CD4-positive, alpha-beta memory T cell (primary cell): ENCODE measurements around the gene CSNK1G2. TPM values are rescaled to one million over a fixed set of nuclear protein-coding genes. Genes with fewer than 3 reads are reported as not detected.

Experiments used
- CTCF ChIA-PET: fragments of 350-600 bp; sonication (Branson Sonifier 250); formaldehyde crosslinking; loops from one replicate; lab custom pipeline; 2021; ENCODE audit warnings: inconsistent platforms; ENCODE audit not compliant: partially characterized antibody; lab: Charles Lee
- POLR2A ChIA-PET: fragments of 350-600 bp; sonication (Branson Sonifier 250); formaldehyde crosslinking; loops from one replicate; lab custom pipeline; 2021; ENCODE audit not compliant: partially characterized antibody; lab: Charles Lee
- DNase-seq, 5 donors: peaks; one replicate each; pipeline versions ENCODE4 v3.0.0 to v3.0.0-alpha.2; 2020 to 2022; ENCODE audit warnings: mixed read lengths in 1 of 5
- H3K27ac ChIP-seq: one replicate; pipeline ENCODE4 v1.7.0; 2013; ENCODE audit warnings: low read depth, low read length
- H3K27me3 ChIP-seq: 2 replicates; pipeline ENCODE4 v1.7.0; 2013; ENCODE audit warnings: mild to moderate bottlenecking, low read length, moderate library complexity; ENCODE audit not compliant: insufficient read depth
- H3K36me3 ChIP-seq: 2 replicates; pipeline ENCODE4 v1.7.0; 2013; ENCODE audit warnings: mild to moderate bottlenecking, low read length, moderate library complexity; ENCODE audit not compliant: insufficient read depth
- H3K4me1 ChIP-seq: 2 replicates; pipeline ENCODE4 v1.7.0; 2013; ENCODE audit warnings: mild to moderate bottlenecking, low read length, moderate library complexity; ENCODE audit not compliant: insufficient read depth
- H3K4me3 ChIP-seq, 2 donors: one replicate each; pipeline ENCODE4 v1.7.0; 2013; ENCODE audit warnings: low read length in 2 of 2, mild to moderate bottlenecking in 1 of 2
- H3K9me3 ChIP-seq, 2 donors: one replicate each; pipeline ENCODE4 v1.7.0; 2013; ENCODE audit warnings: low read length in 2 of 2, control low read depth in 1 of 2; ENCODE audit not compliant: control insufficient read depth in 1 of 2
- H3K27ac Mint-ChIP-seq, 7 donors: one replicate each; pipeline ENCODE4 v1.8.0; 2020 to 2021; ENCODE audit warnings: mixed read lengths in 7 of 7, mild to moderate bottlenecking in 6 of 7, inconsistent platforms in 3 of 7, moderate library complexity in 3 of 7
- H3K27me3 Mint-ChIP-seq, 2 donors: one replicate each; pipeline ENCODE4 v1.8.0; 2020 to 2021; ENCODE audit warnings: mixed read lengths in 2 of 2
- H3K36me3 Mint-ChIP-seq, 2 donors: one replicate each; pipeline ENCODE4 v1.8.0; 2020 to 2021; ENCODE audit warnings: mixed read lengths in 2 of 2, inconsistent platforms in 1 of 2, mild to moderate bottlenecking in 1 of 2
- H3K4me1 Mint-ChIP-seq, 4 donors: one replicate each; pipeline ENCODE4 v1.8.0; 2020 to 2021; ENCODE audit warnings: mixed read lengths in 4 of 4, mild to moderate bottlenecking in 1 of 4
- H3K4me3 Mint-ChIP-seq, 8 donors: one replicate each; pipeline ENCODE4 v1.8.0; 2020 to 2021; ENCODE audit warnings: mixed read lengths in 8 of 8, mild to moderate bottlenecking in 7 of 8, moderate library complexity in 6 of 8, inconsistent platforms in 3 of 8
- H3K9me3 Mint-ChIP-seq, 8 donors: one replicate each; pipeline ENCODE4 v1.8.0; 2020 to 2021; ENCODE audit warnings: mixed read lengths in 8 of 8, mild to moderate bottlenecking in 5 of 8, inconsistent platforms in 3 of 8, moderate library complexity in 1 of 8
- intact Hi-C: fragments of 100-400 bp; cut with micrococcal nuclease; formaldehyde crosslinking; loops from one replicate; pipeline ENCODE4 v1.15.1; 2023
- polyA plus RNA-seq, 2 donors: library from polyadenylated mRNA; unstranded; fragments of 300-500 nt; fragmentation: Illumina TruSeq; gene quantifications; one replicate each; pipeline ENCODE4 v1.2.3, GENCODE V29; 2021
- total RNA-seq, 2 experiments: library from RNA; stranded (reverse); gene quantifications; one replicate each; pipeline ENCODE4 v1.2.3, GENCODE V29; 2021

The CSNK1G2 gene
- total and polyA plus RNA-seq, 4 experiments from 2014 or later = 11.3 to 144 (median 99.5) TPM

DNA sequence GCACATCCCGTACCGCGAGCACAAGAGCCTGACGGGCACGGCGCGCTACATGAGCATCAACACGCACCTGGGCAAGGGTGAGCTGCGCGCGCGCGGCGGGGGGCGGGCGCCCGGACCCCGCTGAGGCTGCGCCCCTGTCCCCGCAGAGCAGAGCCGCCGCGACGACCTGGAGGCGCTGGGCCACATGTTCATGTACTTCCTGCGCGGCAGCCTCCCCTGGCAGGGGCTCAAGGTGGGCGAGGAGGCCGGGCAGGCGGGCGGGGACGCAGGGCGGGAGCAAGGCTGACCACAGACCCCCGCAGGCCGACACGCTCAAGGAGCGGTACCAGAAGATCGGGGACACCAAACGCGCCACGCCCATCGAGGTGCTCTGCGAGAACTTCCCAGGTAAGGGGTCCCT is 38.0 kb downstream of the CSNK1G2 start:
- DNase-seq = peak in 1 of 5 donors; percentile 25
- ChIA-PET POLR2A (no interaction called here), CTCF (no interaction called here)
- Histone ChIP-seq H3K4me3 (no peak overlapping the region), H3K9me3 (no peaks in the 10 kb centered on the region), H3K27me3 (no peaks in the 10 kb centered on the region), H3K36me3 (peaks cover 55% of the 10 kb centered on the region), H3K27ac (no peak overlapping the region), H3K4me1 (no peaks in the 10 kb centered on the region)
- H3K27ac Mint-ChIP-seq = no peak overlapping the region
- H3K9me3 Mint-ChIP-seq = peaks cover 0 to 1% (median 0%) of the 10 kb centered on the region in 8 donors
- intact Hi-C loops = no loop called here
- H3K4me3 Mint-ChIP-seq = no peak overlapping the region
- peaks cover 15 to 27% of the 10 kb centered on the region in 2 donors for H3K36me3 Mint-ChIP-seq
- H3K27me3 Mint-ChIP-seq = no peaks in the 10 kb centered on the region
- H3K4me1 Mint-ChIP-seq = peaks cover 0 to 9% (median 1%) of the 10 kb centered on the region in 4 donors

DNA sequence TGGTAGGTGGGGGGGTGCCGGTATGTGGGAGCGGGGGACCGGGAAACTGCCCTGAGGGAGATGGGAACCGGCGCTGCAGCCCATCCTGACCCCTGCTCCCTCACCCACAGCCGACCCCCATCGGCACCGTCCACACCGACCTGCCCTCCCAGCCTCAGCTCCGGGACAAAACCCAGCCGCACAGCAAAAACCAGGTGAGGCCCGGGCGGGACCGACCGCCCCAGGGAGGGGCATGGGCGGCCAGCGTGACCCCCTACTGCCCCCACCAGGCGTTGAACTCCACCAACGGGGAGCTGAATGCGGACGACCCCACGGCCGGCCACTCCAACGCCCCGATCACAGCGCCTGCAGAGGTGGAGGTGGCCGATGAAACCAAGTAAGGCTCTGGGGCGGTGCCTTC is 38.7 kb downstream of the CSNK1G2 start:
- DNase-seq = peak in 1 of 5 donors; percentile 34
- ChIA-PET POLR2A (no interaction called here), CTCF (no interaction called here)
- Mint-ChIP-seq H3K27ac (no peak overlapping the region), H3K4me1 (peaks cover 0 to 4% (median under 1%) of the 10 kb centered on the region in 4 donors), H3K9me3 (peaks cover 0 to 1% (median 0%) of the 10 kb centered on the region in 8 donors), H3K27me3 (no peaks in the 10 kb centered on the region), H3K4me3 (no peak overlapping the region), H3K36me3 (peaks cover 15 to 27% of the 10 kb centered on the region in 2 donors)
- no peak overlapping the region for H3K27ac ChIP-seq
- intact Hi-C loops = no loop called here
- H3K4me1 ChIP-seq = no peaks in the 10 kb centered on the region
- H3K4me3 ChIP-seq = no peak overlapping the region
- no peaks in the 10 kb centered on the region for H3K27me3 ChIP-seq
- H3K36me3 ChIP-seq = peaks cover 49% of the 10 kb centered on the region
- H3K9me3 ChIP-seq = no peaks in the 10 kb centered on the region

DNA sequence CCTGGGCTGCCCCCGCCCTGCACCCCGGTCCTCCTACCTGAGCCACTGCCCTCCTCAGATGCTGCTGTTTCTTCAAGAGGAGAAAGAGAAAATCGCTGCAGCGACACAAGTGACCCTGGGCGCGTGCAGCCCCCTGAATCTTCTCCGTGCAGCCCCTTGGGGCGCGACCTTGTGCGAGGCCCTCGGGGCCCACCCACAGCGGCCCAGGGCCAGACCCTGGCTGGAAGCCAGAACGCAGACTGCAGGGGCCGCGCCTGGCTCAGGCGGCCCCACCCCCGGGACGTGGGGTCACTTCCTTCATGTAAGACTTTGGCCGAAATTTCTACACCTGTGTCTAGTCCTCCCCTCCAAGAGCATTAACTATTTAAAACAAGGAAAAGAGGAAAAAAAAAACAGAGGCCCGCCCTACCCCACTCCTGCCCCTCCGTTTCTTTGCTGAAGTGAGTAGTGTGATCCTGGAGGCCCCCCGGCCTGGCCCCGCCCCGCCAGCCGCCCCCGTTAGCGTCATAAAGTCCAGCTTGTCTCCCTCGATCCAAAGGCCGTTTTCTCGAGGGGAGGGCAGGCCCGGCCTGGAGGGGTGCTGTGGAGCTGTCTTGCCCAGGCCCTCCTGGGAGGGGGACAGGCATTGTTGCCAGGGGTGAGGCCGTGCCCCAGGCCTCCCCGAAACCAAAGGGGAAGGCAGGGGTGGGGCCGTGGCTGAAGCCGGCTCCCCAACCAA is 39.3 kb downstream of the CSNK1G2 start:
- no peaks in the 10 kb centered on the region for H3K27me3 Mint-ChIP-seq
- H3K9me3 Mint-ChIP-seq = peaks cover 0 to under 1% (median 0%) of the 10 kb centered on the region in 8 donors
- H3K27ac Mint-ChIP-seq = no peak overlapping the region
- peaks cover 12 to 29% of the 10 kb centered on the region in 2 donors for H3K36me3 Mint-ChIP-seq
- intact Hi-C loops = no loop called here
- no peaks in the 10 kb centered on the region for H3K9me3 ChIP-seq
- peaks cover 0 to 2% (median under 1%) of the 10 kb centered on the region in 4 donors for H3K4me1 Mint-ChIP-seq
- H3K27me3 ChIP-seq = no peaks in the 10 kb centered on the region
- H3K36me3 ChIP-seq = peaks cover 45% of the 10 kb centered on the region
- POLR2A ChIA-PET = no interaction called here
- CTCF ChIA-PET = no interaction called here
- no peaks in the 10 kb centered on the region for H3K4me1 ChIP-seq
- no peak overlapping the region for H3K4me3 Mint-ChIP-seq
- H3K27ac ChIP-seq = no peak overlapping the region
- H3K4me3 ChIP-seq = no peak overlapping the region
- DNase-seq = peak in 1 of 5 donors; percentile 30

DNA sequence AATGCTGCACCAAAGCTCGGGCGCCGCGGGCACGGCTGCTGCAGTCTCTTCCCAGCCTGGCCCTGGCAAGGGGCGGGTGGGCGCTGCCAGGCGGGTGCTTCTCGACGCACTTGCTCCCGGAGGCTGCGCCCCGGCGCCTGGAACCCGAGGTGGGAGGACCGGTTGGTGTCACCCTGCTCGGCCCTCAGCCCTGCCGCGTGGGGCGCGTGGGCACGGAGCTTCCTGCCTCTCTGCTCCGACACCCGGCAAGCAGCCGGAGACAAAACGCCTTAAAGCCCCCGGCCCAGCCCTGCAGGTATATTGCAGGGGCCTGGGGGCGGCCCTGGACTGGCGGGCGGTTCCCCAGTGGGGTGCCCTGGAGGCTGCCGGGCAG is 39.8 kb downstream of the CSNK1G2 start:
- intact Hi-C loops = no loop called here
- Histone ChIP-seq H3K9me3 (no peaks in the 10 kb centered on the region), H3K4me1 (no peaks in the 10 kb centered on the region), H3K36me3 (peaks cover 40% of the 10 kb centered on the region), H3K27ac (no peak overlapping the region), H3K4me3 (no peak overlapping the region), H3K27me3 (no peaks in the 10 kb centered on the region)
- ChIA-PET POLR2A (interaction anchor here (0.9 kb wide), 1 partner anchor 81 kb away, joined by 3 read pairs; no protein-coding TSS in a partner anchor), CTCF (no interaction called here)
- Mint-ChIP-seq H3K4me1 (peaks cover 0 to 2% (median 0%) of the 10 kb centered on the region in 4 donors), H3K27me3 (no peaks in the 10 kb centered on the region), H3K9me3 (no peaks in the 10 kb centered on the region), H3K36me3 (peaks cover 12 to 30% of the 10 kb centered on the region in 2 donors), H3K4me3 (no peak overlapping the region), H3K27ac (no peak overlapping the region)
- peak in 1 of 5 donors; percentile 31 for DNase-seq

DNA sequence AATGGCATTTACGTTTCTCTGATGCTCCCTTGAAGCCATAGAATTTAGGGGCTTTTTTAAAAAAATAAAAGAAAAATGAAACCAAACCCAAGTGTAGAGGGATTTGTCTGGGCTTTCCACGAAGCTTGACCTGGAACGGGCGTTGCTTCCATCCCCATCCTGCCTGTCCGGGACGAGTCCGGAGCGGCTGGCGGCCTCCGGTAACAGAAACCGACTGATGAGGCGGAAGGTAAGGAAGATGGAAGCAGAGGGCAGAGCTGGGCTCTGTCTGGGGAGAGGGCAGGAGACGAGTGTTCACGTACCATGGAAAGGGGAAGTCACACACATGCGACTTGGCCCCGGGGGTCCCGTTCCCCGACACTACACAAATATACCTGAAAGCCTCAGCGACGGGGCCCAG is 40.3 kb downstream of the CSNK1G2 start:
- POLR2A ChIA-PET = interaction anchor here (0.9 kb wide), 1 partner anchor 80 kb away, joined by 3 read pairs; no protein-coding TSS in a partner anchor

DNA sequence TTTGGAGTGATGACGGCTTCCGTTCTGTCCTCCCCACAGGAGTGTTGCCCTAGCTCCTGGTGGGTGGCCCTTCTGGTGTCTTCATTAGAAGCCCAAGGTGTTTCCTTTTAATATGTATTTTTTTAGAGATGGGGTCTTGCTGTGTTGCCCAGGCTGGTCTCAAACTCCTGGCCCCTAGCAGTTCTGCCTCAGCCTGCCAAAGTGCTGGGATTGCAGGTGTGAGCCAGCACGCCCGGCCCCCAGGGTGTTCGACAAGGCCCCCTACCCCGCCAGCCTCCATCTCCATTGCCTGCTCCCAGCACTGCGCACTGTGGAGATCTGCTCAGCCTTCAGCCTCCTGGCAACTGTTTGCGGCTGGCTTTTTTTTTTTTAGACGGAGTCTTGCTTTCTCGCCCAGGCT is 43.4 kb downstream of the CSNK1G2 start:
- ChIA-PET CTCF (no interaction called here), POLR2A (no interaction called here)
- Mint-ChIP-seq H3K4me1 (no peaks in the 10 kb centered on the region), H3K4me3 (no peak overlapping the region), H3K9me3 (no peaks in the 10 kb centered on the region), H3K27ac (no peak overlapping the region), H3K27me3 (no peaks in the 10 kb centered on the region), H3K36me3 (peaks cover 12 to 40% of the 10 kb centered on the region in 2 donors)
- H3K36me3 ChIP-seq = peaks cover 46% of the 10 kb centered on the region
- intact Hi-C loops = no loop called here
- peak in 1 of 5 donors; percentile 3 for DNase-seq
- H3K27me3 ChIP-seq = no peaks in the 10 kb centered on the region
- H3K9me3 ChIP-seq = no peaks in the 10 kb centered on the region
- no peaks in the 10 kb centered on the region for H3K4me1 ChIP-seq
- no peak overlapping the region for H3K4me3 ChIP-seq
- H3K27ac ChIP-seq = no peak overlapping the region

More for the DNA sequence above, 40.3 kb downstream of the CSNK1G2 start:
- Histone ChIP-seq H3K4me1 (no peaks in the 10 kb centered on the region), H3K27me3 (no peaks in the 10 kb centered on the region), H3K4me3 (no peak overlapping the region), H3K9me3 (no peaks in the 10 kb centered on the region), H3K36me3 (peaks cover 36% of the 10 kb centered on the region), H3K27ac (no peak overlapping the region)
- CTCF ChIA-PET = interaction anchor here (0.8 kb wide), 1 partner anchor 11 kb away, joined by 3 read pairs; no protein-coding TSS in a partner anchor
- no peaks in the 10 kb centered on the region for H3K4me1 Mint-ChIP-seq
- H3K36me3 Mint-ChIP-seq = peaks cover 12 to 29% of the 10 kb centered on the region in 2 donors
- no peak overlapping the region for H3K4me3 Mint-ChIP-seq
- intact Hi-C loops = no loop called here
- no peaks in the 10 kb centered on the region for H3K9me3 Mint-ChIP-seq
- H3K27ac Mint-ChIP-seq = no peak overlapping the region
- H3K27me3 Mint-ChIP-seq = no peaks in the 10 kb centered on the region
- DNase-seq = no peak

DNA sequence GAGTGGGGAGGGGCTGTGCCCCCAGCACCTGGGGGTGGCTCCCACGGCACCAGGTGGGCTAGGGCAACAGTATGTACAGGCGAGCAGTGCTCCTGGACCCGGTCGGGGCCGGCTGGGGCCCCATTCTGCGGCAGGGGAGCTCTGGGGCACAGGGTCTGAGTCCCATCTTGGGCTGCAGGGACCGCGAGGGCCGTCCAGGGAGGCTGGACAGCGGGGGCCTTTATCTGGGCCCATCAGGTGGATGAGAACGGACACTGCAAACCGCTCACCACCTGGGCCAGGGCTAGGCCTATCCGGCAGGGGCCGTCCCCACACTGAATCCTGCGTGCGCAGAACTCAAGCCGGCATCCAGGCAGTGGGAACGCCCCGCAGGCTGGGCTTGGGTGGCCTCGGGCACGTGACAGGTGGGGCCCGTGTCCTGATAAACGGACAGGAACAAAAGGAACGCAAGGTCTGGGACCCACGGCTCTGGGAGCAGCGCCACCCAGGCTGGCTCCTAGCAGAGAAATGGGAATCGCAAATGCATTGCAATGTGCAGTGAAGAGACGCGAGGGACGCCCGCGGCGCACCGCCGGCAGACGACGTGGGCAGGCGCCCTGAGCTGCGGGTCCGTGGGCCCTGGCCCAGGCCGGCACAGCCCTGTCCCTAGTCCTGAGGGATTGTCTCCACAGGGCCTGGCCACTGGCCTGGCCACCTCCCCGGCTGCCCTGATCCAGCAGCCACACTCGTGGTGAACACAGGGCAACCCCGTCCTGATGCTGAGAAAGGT is 44.8 kb downstream of the CSNK1G2 start:
- CTCF ChIA-PET = no interaction called here
- no peaks in the 10 kb centered on the region for H3K4me1 Mint-ChIP-seq
- H3K36me3 Mint-ChIP-seq = peaks cover 12 to 40% of the 10 kb centered on the region in 2 donors
- H3K27ac Mint-ChIP-seq = no peak overlapping the region
- H3K4me3 Mint-ChIP-seq = no peak overlapping the region
- no peaks in the 10 kb centered on the region for H3K9me3 ChIP-seq
- no peak overlapping the region for H3K4me3 ChIP-seq
- H3K4me1 ChIP-seq = no peaks in the 10 kb centered on the region
- H3K27ac ChIP-seq = no peak overlapping the region
- H3K36me3 ChIP-seq = peaks cover 44% of the 10 kb centered on the region
- intact Hi-C loops = no loop called here
- POLR2A ChIA-PET = no interaction called here
- no peaks in the 10 kb centered on the region for H3K27me3 ChIP-seq
- no peak for DNase-seq
- no peaks in the 10 kb centered on the region for H3K9me3 Mint-ChIP-seq
- H3K27me3 Mint-ChIP-seq = no peaks in the 10 kb centered on the region
